Heart left ventricle (tissue), 16 donors: ENCODE results near the gene CR1. TPM values are rescaled to one million over a fixed set of nuclear protein-coding genes. Genes with fewer than 3 reads are reported as not detected.
A peak's percentile ranks its signal among the peaks of the same experiment; 100 is the strongest.

Experiments
- ATAC-seq, 4 donors: fragments of 200-7000 bp; cut with Tn5 transposase; one replicate each; pipeline ENCODE4 v1.9.1; 2020 to 2022; ENCODE audit warnings: moderate library complexity in 4 of 4, mild to moderate bottlenecking in 3 of 4, moderate number of reproducible peaks in 1 of 4
- DNase-seq, 5 donors: peaks; one replicate each; pipeline ENCODE4 v3.0.0-alpha.2; 2020
- H3K27ac ChIP-seq, 12 donors: fragments of 200-600 bp; sonication (generic) in 4 of 12; one replicate each; pipeline versions ENCODE4 v1.5.0 to v1.8.0; 2016 to 2022; ENCODE audit warnings: mild to moderate bottlenecking in 2 of 12
- H3K27me3 ChIP-seq, 9 donors: fragments of 200-600 bp; sonication (generic) in 2 of 9; one replicate each; pipeline versions ENCODE4 v1.5.1 to v1.8.0; 2016 to 2022; ENCODE audit warnings: mild to moderate bottlenecking in 3 of 9
- H3K36me3 ChIP-seq, 9 donors: fragments of 200-600 bp; sonication (generic) in 2 of 9; one replicate each; pipeline versions ENCODE4 v1.5.0 to v1.8.0; 2018 to 2022; ENCODE audit warnings: mild to moderate bottlenecking in 2 of 9
- H3K4me1 ChIP-seq, 12 donors: fragments of 200-600 bp; sonication (generic) in 4 of 12; one replicate each; pipeline versions ENCODE4 v1.5.0 to v1.8.0; 2016 to 2022; ENCODE audit warnings: mild to moderate bottlenecking in 3 of 12
- H3K4me3 ChIP-seq, 12 donors: fragments of 200-600 bp; sonication (generic) in 4 of 12; one replicate each; pipeline versions ENCODE4 v1.5.0 to v1.8.0; 2017 to 2022; ENCODE audit warnings: mild to moderate bottlenecking in 9 of 12, moderate library complexity in 4 of 12
- H3K9me3 ChIP-seq, 12 donors: fragments of 200-600 bp; sonication (generic) in 4 of 12; one replicate each; pipeline versions ENCODE4 v1.5.0 to v1.8.0; 2016 to 2022; ENCODE audit warnings: mild to moderate bottlenecking in 1 of 12
- POLR2A ChIP-seq, 2 donors: fragments of 450-650 bp; IDR thresholded peaks; one replicate each; pipeline ENCODE4 v1.6.1; 2017; ENCODE audit warnings: antibody characterized with exemption in 2 of 2, mild to moderate bottlenecking in 2 of 2, moderate library complexity in 2 of 2
- WGBS, 4 donors: extraction: QIAGEN DNeasy Blood & Tissue Kit in 2 of 4; methylation state at CpG; one replicate each; pipeline versions ENCODE4 v1.1.5 to v1.1.7; 2013 to 2018; 5-methylcytosine and 5-hydroxymethylcytosine counted together
- intact Hi-C, 10 donors: fragments of 100-400 bp; cut with DNase I; formaldehyde crosslinking; loops; one replicate each; pipeline versions ENCODE4 v1.11.1 to v1.14.2; 2022
- polyA plus RNA-seq, 2 donors: library from polyadenylated mRNA; stranded (reverse); fragments of 200-250 nt; gene quantifications; one replicate each; pipeline ENCODE4 v1.2.3, GENCODE V29; 2013
- total RNA-seq, 9 donors: library from RNA; depleted of rRNA in 2 of 9; stranded (reverse); fragments of >200 nt in 2 of 9; fragmentation: NEBNext Ultra II Directional in 3 of 9; extraction: Animal tissue kit (Norgen Biotek cat#: 25700) in 3 of 9; gene quantifications; one replicate each; pipeline versions ENCODE4 v1.1.0 to v1.2.4, GENCODE V29; 2016 to 2023
- TF ChIP-seq, protein P1 (sequence below), 12 donors: fragments of 200-600 bp; sonication (generic) in 4 of 12; IDR thresholded peaks; one replicate each; pipeline versions ENCODE4 v1.5.0 to v1.8.0; 2018 to 2022; ENCODE audit warnings: antibody characterized with exemption in 12 of 12, mild to moderate bottlenecking in 5 of 12
- donor health status: ischemic (EF 13 %, LVEDD 7.1; RV severe dilation, severe dysfunction).
- donor health status: healthy with polysubstance abuse.
- donor health status: DM: no; HTN: yes; CAD: no.
- donor health status: DM: no; HTN: no; CAD: no.
- donor health status: ischemic (EF 25% LVEDD 6.9; RV normal size, moderate dysfunction).
- donor health status: ischemic (EF 25% LVEDD 5.7; RV mildly dilated, moderate dysfunction).
- donor health status: healthy.
- donor health status: DM: yes; HTN: yes; CAD: no.
- donor health status: ischemic (EF 35%, LVEDD 5.7; RV mildly dilated, moderate dysfunction).
- donor health status: nonischemic (EF 11% LVEDD 7.7; RV severe dilation, severe dysfunction).
- donor health status: DM: yes; HTN: yes; CAD: no.
- donor health status: PGD.
- donor health status: ischemic (EF 29% LVEDD 5.4; RV normal size, mild dysfunction).
- donor health status: nonischemic (EF 23%, LVEDD 6.1; RV moderate dilation, normal function).

CR1 gene
- total and polyA plus RNA-seq, 11 donors: 0.19 to 43.0 (median 1.7) TPM

DNA sequence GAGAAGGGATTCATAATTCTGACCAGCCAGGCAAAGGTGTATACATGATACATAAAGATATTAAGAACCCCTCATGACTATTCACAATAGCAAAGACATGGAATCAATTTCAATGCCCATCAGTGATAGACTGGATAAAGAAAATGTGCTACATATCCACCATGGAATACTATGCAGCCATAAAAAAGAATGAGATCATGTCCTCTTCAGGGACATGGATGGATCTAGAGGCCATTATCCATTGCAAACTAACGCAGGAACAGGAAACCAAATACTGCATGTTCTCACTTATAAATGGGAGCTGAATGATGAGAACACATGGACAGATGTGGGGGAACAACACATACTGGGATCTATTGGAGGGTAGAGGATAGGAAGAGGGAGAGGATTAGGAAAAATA, 170.4 kb downstream of the CR1 start:
- Histone ChIP-seq H3K27me3 (peaks cover 0 to 59% (median 27%) of the 10 kb centered on the region in 9 donors), H3K4me3 (no peak overlapping the region), H3K27ac (no peak overlapping the region), H3K9me3 (peaks cover 0 to 7% (median 0%) of the 10 kb centered on the region in 12 donors), H3K4me1 (peaks cover 0 to 8% (median 0%) of the 10 kb centered on the region in 12 donors), H3K36me3 (no peaks in the 10 kb centered on the region)
- no peak for ATAC-seq
- intact Hi-C loops: no loop called here
- DNase-seq: no peak
- 83 to 97% (median 84%) methylated on average over 1 of the region's 1 CpG for WGBS, 4 donors
- no peak for TF ChIP-seq POLR2A (IDR thresholded peaks at IDR 0.05)
- TF ChIP-seq, protein P1, sequence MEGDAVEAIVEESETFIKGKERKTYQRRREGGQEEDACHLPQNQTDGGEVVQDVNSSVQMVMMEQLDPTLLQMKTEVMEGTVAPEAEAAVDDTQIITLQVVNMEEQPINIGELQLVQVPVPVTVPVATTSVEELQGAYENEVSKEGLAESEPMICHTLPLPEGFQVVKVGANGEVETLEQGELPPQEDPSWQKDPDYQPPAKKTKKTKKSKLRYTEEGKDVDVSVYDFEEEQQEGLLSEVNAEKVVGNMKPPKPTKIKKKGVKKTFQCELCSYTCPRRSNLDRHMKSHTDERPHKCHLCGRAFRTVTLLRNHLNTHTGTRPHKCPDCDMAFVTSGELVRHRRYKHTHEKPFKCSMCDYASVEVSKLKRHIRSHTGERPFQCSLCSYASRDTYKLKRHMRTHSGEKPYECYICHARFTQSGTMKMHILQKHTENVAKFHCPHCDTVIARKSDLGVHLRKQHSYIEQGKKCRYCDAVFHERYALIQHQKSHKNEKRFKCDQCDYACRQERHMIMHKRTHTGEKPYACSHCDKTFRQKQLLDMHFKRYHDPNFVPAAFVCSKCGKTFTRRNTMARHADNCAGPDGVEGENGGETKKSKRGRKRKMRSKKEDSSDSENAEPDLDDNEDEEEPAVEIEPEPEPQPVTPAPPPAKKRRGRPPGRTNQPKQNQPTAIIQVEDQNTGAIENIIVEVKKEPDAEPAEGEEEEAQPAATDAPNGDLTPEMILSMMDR (IDR thresholded peaks at IDR 0.05): no peak

- no peak overlapping the region for H3K27ac ChIP-seq
- intact Hi-C loops: loop anchor here in 1 of 10 donors (10.0 kb wide), 1 partner anchor 65 kb away; no protein-coding TSS in a partner anchor
- peaks cover 0 to 77% (median 32%) of the 10 kb centered on the region in 9 donors for H3K27me3 ChIP-seq
- ATAC-seq: no peak
- H3K9me3 ChIP-seq: peaks cover 0 to 4% (median 0%) of the 10 kb centered on the region in 12 donors
- peaks cover 0 to 8% (median 0%) of the 10 kb centered on the region in 12 donors for H3K4me1 ChIP-seq
- peak overlapping the region in 4 of 12 donors; percentile 2 to 12 (median 4) for H3K4me3 ChIP-seq
- no peak for DNase-seq
- WGBS, 4 donors: 3 to 17% (median 6%) methylated on average over 9 to 44 of the region's 44 CpGs
- no peak for TF ChIP-seq POLR2A (IDR thresholded peaks at IDR 0.05)
- H3K36me3 ChIP-seq: no peaks in the 10 kb centered on the region
Observed at GRCh38 chr1:207669528-207670009, 173.6 kb downstream of the CR1 start.

- Histone ChIP-seq H3K4me1 (peaks cover 0 to 8% (median 0%) of the 10 kb centered on the region in 12 donors), H3K27ac (no peak overlapping the region), H3K27me3 (peaks cover 0 to 77% (median 32%) of the 10 kb centered on the region in 9 donors), H3K9me3 (peaks cover 0 to 4% (median 0%) of the 10 kb centered on the region in 12 donors), H3K36me3 (no peaks in the 10 kb centered on the region), H3K4me3 (no peak overlapping the region)
- no peak for TF ChIP-seq POLR2A (IDR thresholded peaks at IDR 0.05)
- TF ChIP-seq, protein P1 (IDR thresholded peaks at IDR 0.05): no peak
- DNase-seq (no peak), ATAC-seq (no peak)
- intact Hi-C loops: loop anchor here in 1 of 10 donors (10.0 kb wide), 1 partner anchor 65 kb away; no protein-coding TSS in a partner anchor
- 66 to 75% (median 70%) methylated on average over 3 of the region's 3 CpGs for WGBS, 4 donors
Observed at GRCh38 chr1:207670192-207670591, 174.2 kb downstream of the CR1 start.

GRCh38 chr1:207670997-207671396, 175.0 kb downstream of the CR1 start:
- peaks cover 0 to 3% (median 0%) of the 10 kb centered on the region in 12 donors for H3K9me3 ChIP-seq
- H3K4me3 ChIP-seq: no peak overlapping the region
- TF ChIP-seq, protein P1 (IDR thresholded peaks at IDR 0.05): no peak
- no peak for TF ChIP-seq POLR2A (IDR thresholded peaks at IDR 0.05)
- no peak overlapping the region for H3K27ac ChIP-seq
- no peak for ATAC-seq
- DNase-seq: no peak
- H3K27me3 ChIP-seq: peaks cover 0 to 69% (median 32%) of the 10 kb centered on the region in 9 donors
- H3K4me1 ChIP-seq: peaks cover 0 to 8% (median 0%) of the 10 kb centered on the region in 12 donors
- 35 to 49% (median 40%) methylated on average over 3 of the region's 3 CpGs for WGBS, 4 donors
- H3K36me3 ChIP-seq: no peaks in the 10 kb centered on the region
- intact Hi-C loops: loop anchor here in 1 of 10 donors (10.0 kb wide), 1 partner anchor 64 kb away; no protein-coding TSS in a partner anchor
